ENCODE results near the gene ALKBH5. TPM values are rescaled to one million over a fixed set of nuclear protein-coding genes. Genes with fewer than 3 reads are reported as not detected.

Gene ALKBH5
- total and polyA plus RNA-seq, 2 of the 8 experiments (the other 6 are each of a cell fraction or from before 2014, with no cell fraction given) = 63.7 to 86.4 TPM

DNA sequence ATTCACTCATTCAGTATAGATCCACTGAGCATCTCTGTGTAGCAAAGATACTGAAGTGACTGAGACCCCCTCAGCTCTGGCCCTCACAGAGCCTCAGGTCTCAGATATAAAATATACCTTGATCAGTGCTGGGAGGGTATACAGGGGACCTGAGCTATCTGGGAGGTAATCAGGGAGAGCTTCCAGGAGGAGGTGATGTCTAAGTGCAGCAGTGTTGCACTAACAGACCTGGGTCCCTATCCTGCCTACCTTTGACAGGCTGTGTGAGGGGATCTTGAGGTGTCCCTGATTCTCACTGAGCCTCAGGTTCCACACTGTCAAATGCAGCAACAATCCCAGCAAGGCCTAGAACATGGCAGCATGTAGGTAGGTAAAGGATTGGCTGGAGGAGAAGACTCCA lies 6.5 kb upstream of the ALKBH5 start:
- Histone ChIP-seq H3K23me2 (ENCODE audit: low read depth, low read length) (peaks cover under 1% of the 10 kb centered on the region), H3K4me2 (ENCODE audit: insufficient read depth in 1 of 2, low read depth in 2 of 2, low read length in 2 of 2) (no peak overlapping the region), H3K79me1 (ENCODE audit: low read depth, low read length) (no peaks in the 10 kb centered on the region), H3K9ac (replicated peaks in 1 of 4; ENCODE audit: extremely low read depth in 1 of 4, low read depth in 3 of 4, low read length in 3 of 4) (no peak overlapping the region), H3K4me3 (ENCODE audit: extremely low read depth in 1 of 4, insufficient read depth in 2 of 4, low read depth in 3 of 4, low read length in 4 of 4) (no peak overlapping the region), H2BK15ac (ENCODE audit: low read length) (no peak overlapping the region), H3K56ac (replicated peaks; ENCODE audit: insufficient read length, low read depth, low read length) (no peak overlapping the region), H4K5ac (ENCODE audit: insufficient read length, low read depth, low read length) (no peak overlapping the region), H3K18ac (ENCODE audit: extremely low read depth, low read length) (no peak overlapping the region), H2AFZ (ENCODE audit: low read length) (no peak overlapping the region), H2BK12ac (ENCODE audit: low read depth, low read length) (peak overlapping the region; percentile 50; the same call in 1 of the 2 replicates), H3K4me1 (replicated peaks in 1 of 4; ENCODE audit: control insufficient read depth in 3 of 4, insufficient read depth in 4 of 4, low read length in 3 of 4) (peaks cover 0 to 3% (median 2%) of the 10 kb centered on the region in 4 experiments; a peak in 3 of 7 replicates), H3K9me3 (ENCODE audit: insufficient read depth in 2 of 2, low read depth in 1 of 2, low read length in 1 of 2) (no peaks in the 10 kb centered on the region), H2BK5ac (ENCODE audit: low read depth, low read length) (no peak overlapping the region), H3K23ac (ENCODE audit: insufficient read length) (no peak overlapping the region), H2BK20ac (ENCODE audit: low read length) (no peak overlapping the region), H3K79me2 (ENCODE audit: control insufficient read depth in 1 of 2, insufficient read depth in 2 of 2, low read length in 2 of 2) (no peaks in the 10 kb centered on the region), H4K20me1 (replicated peaks in 1 of 2; ENCODE audit: control insufficient read depth in 1 of 2, insufficient read depth in 2 of 2, low read length in 2 of 2) (no peaks in the 10 kb centered on the region), H2AK5ac (ENCODE audit: low read depth, low read length) (no peak overlapping the region), H3K4ac (replicated peaks; ENCODE audit: insufficient read length, low read depth, low read length) (no peak overlapping the region), H4K8ac (ENCODE audit: extremely low read depth, insufficient read depth, low read length) (no peak overlapping the region), H3K27ac (ENCODE audit: low read depth, low read length) (no peak overlapping the region), H3K27me3 (replicated peaks in 1 of 4; ENCODE audit: control insufficient read depth in 3 of 4, extremely low read depth in 1 of 4, insufficient read depth in 3 of 4, low read length in 3 of 4) (no peaks in the 10 kb centered on the region; a peak in 1 of 7 replicates), H3K36me3 (ENCODE audit: control insufficient read depth in 2 of 4, insufficient read depth in 4 of 4, low read length in 3 of 4) (no peaks in the 10 kb centered on the region), H4K91ac (replicated peaks; ENCODE audit: insufficient read length, low read length) (no peak overlapping the region), H2BK120ac (replicated peaks; ENCODE audit: low read depth, low read length) (no peak overlapping the region), H3K14ac (ENCODE audit: insufficient read length) (no peak overlapping the region)
- ChIA-PET CTCF (ENCODE audit: partially characterized antibody) (interaction anchor here (1.0 to 4.4 kb wide), 5 partner anchors 9 to 37 kb away, joined by 3 to 17 read pairs (median 4); no protein-coding TSS in a partner anchor), POLR2A (ENCODE audit: partially characterized antibody) (interaction anchor here (1.1 kb wide), 1 partner anchor 90 kb away, joined by 3 read pairs; no protein-coding TSS in a partner anchor)
- no peak for FAIRE-seq
- no peak for DNase-seq (ENCODE audit: low read depth in 1 of 2, low spot score in 2 of 2)
- no peak for TF ChIP-seq SAP30 (IDR thresholded peaks at IDR 0.05; ENCODE audit: insufficient read depth, insufficient replicate concordance, low read length)
- TF ChIP-seq TAF7 (optimal IDR thresholded peaks at IDR 0.05; ENCODE audit: borderline replicate concordance, low read depth, low read length) = no peak
- no peak for TF ChIP-seq CTCF (IDR thresholded peaks at IDR 0.05; ENCODE audit: control extremely low read depth in 1 of 3, insufficient read depth in 1 of 3, low read depth in 1 of 3, low read length in 3 of 3)
- TF ChIP-seq SP2 (IDR thresholded peaks at IDR 0.05; ENCODE audit: low read length) = no peak
- TF ChIP-seq EZH2 (IDR thresholded peaks at IDR 0.05; ENCODE audit: low read depth, low read length, severe bottlenecking) = no peak
- TF ChIP-seq RXRA (IDR thresholded peaks at IDR 0.05; ENCODE audit: insufficient read depth, low read depth, low read length) = no peak
- TF ChIP-seq HDAC2 (IDR thresholded peaks at IDR 0.05; ENCODE audit: borderline replicate concordance in 1 of 2, low read depth in 2 of 2, low read length in 2 of 2) = no peak
- no peak for TF ChIP-seq TEAD4 (IDR thresholded peaks at IDR 0.05; ENCODE audit: low read depth, low read length)
- no peak for TF ChIP-seq CHD1 (IDR thresholded peaks at IDR 0.05; ENCODE audit: low read depth, low read length)
